Erythroblast (primary cell): Measurements from ENCODE around the gene GALNT6.

Experiments used
- GATA1 ChIP-seq: IDR thresholded peaks from 2 replicates; pipeline ENCODE4 v1.6.1; 2011; ENCODE audit warnings: low read depth, mild to moderate bottlenecking, control low read depth, low read length, moderate library complexity
- POLR2A ChIP-seq: IDR thresholded peaks from 2 replicates; pipeline ENCODE4 v1.6.1; 2011; ENCODE audit warnings: mild to moderate bottlenecking, low read length

GRCh38 chr12:51374856-51375255 lies 16.4 kb downstream of the GALNT6 start:
- TF ChIP-seq POLR2A (no peak), GATA1 (no peak)
